Activated naive CD8-positive, alpha-beta T cell treated with anti-CD3 and anti-CD28 coated beads, Interleukin-2, amount 50 U/mL, for 24 hours (primary cell): ENCODE results near the gene CHTF8.

ENCODE experiments used
- ATAC-seq: fragments of 150-1000 bp; cut with Tn5 transposase; one replicate; pipeline ENCODE4 v1.10.0; 2021
- DNase-seq: peaks from one replicate; pipeline ENCODE4 v3.0.0; 2021
- H3K27ac Mint-ChIP-seq: one replicate; pipeline ENCODE4 v1.8.0; 2021; ENCODE audit warnings: mild to moderate bottlenecking, mixed read lengths
- H3K27me3 Mint-ChIP-seq: one replicate; pipeline ENCODE4 v1.8.0; 2021; ENCODE audit warnings: mixed read lengths
- H3K36me3 Mint-ChIP-seq: one replicate; pipeline ENCODE4 v1.8.0; 2021; ENCODE audit warnings: low read depth, mixed read lengths
- H3K4me1 Mint-ChIP-seq: one replicate; pipeline ENCODE4 v1.8.0; 2021; ENCODE audit warnings: mixed read lengths
- H3K4me3 Mint-ChIP-seq: one replicate; pipeline ENCODE4 v1.8.0; 2021; ENCODE audit warnings: mild to moderate bottlenecking, moderate library complexity, mixed read lengths
- H3K9me3 Mint-ChIP-seq: one replicate; pipeline ENCODE4 v1.8.0; 2021; ENCODE audit warnings: mixed read lengths

Gene CHTF8

GRCh38 chr16:69132424-69133252, at the start of gene CHTF8, which contains the start of gene UTP4:
Gene CHTF8 (minus strand): TSS chr16:69132588. CDS start chr16:69121458, 11,130 bp downstream.
Gene UTP4 (plus strand): TSS chr16:69132649. CDS start chr16:69133460, 811 bp downstream.
- DNase-seq (peak; percentile 90), ATAC-seq (peak; percentile 94)
- H3K36me3 Mint-ChIP-seq, result peaks cover 41% of the 10 kb centered on the region
- no peaks in the 10 kb centered on the region for H3K9me3 Mint-ChIP-seq
- no peaks in the 10 kb centered on the region for H3K27me3 Mint-ChIP-seq
- H3K4me3 Mint-ChIP-seq, result peak within 1 kb of the TSS; percentile 96
- peaks cover 61% of the 10 kb centered on the region for H3K4me1 Mint-ChIP-seq
- peak within 1 kb of the TSS; percentile 93 for H3K27ac Mint-ChIP-seq

- no peak for DNase-seq
- Mint-ChIP-seq H3K27ac (no peak overlapping the region), H3K27me3 (no peaks in the 10 kb centered on the region), H3K4me1 (peaks cover 41% of the 10 kb centered on the region), H3K9me3 (no peaks in the 10 kb centered on the region), H3K36me3 (peaks cover 7% of the 10 kb centered on the region), H3K4me3 (no peak overlapping the region)
- ATAC-seq, result no peak
These were observed 47.6 kb upstream of the CHTF8 start for GRCh38 chr16:69180011-69180338.

DNA sequence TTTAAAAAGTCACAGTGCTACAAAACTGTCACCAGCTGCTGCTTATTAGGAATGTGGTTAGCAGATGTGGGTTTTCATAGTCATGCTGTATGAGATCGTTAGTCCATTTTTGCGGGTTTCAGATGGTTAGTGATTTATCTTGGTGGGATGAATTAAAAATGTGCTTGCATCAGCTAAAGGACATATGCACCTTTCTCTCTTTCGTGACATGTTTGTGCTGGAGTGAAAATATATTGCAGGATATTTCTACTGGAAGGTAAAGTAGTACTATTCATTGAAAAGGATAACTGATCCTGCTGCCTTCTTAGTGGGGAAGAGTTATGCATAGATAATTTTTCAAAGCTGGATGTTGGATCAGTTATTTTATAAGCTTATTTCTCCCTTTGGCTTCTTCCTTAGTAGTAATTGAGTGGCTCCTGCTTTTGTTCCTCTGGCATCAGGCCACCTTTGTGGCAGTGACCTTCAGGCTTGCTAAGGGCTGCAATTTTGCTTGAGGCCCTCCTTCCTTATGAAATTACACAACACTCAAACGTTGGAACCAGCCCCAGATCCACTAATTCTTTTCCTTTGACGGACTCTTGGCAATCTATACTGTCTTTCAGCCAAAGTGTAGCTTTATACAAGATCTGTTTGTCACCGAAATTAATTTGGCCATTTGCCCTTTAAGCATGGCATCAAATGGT, 47.1 kb upstream of the CHTF8 start:
- Mint-ChIP-seq H3K27me3 (no peaks in the 10 kb centered on the region), H3K4me1 (peaks cover 36% of the 10 kb centered on the region), H3K36me3 (peaks cover 7% of the 10 kb centered on the region), H3K27ac (peak overlapping the region; percentile 17), H3K4me3 (no peak overlapping the region), H3K9me3 (no peaks in the 10 kb centered on the region)
- DNase-seq (no peak), ATAC-seq (peak; percentile 46)

DNA sequence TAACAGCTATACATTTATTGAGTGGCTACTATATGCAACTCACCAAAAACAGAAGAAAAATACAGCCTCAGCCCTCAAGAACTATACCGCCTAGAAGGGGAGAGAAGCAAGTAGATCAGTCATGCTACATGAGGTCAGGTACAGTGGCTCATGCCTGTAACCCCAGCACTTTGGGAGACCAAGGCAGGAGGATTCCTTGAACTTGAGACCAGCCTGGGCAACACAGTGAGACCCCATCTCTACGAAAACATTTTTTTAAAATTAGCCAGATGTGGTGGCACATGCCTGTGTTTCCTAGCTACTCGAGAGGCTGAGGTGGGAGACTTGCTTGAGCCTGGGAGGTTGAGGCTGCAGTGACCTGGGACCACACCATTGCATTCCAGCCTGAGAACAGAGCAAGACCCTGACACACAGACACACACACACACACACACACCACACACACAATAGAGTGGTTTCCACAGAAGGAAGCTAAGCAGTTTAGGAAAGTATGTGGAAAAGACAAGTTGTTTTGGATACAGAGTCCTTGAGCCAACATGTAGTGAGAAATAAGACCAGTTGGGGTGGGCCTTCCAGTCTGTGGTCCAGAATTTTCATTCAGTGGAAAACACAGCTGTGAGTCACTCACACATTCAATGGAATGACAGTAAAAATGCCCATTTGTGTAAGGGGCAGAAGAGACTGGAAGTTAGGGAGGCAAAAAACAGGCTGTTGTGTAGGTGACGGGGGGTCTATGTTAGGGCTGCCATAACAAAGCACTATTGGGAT, 43.8 kb upstream of the CHTF8 start:
- ATAC-seq, result no peak
- Mint-ChIP-seq H3K36me3 (peaks cover 8% of the 10 kb centered on the region), H3K9me3 (no peaks in the 10 kb centered on the region), H3K27me3 (no peaks in the 10 kb centered on the region), H3K4me1 (peaks cover 27% of the 10 kb centered on the region), H3K4me3 (no peak overlapping the region), H3K27ac (no peak overlapping the region)
- no peak for DNase-seq

- ATAC-seq (no peak), DNase-seq (no peak)
- Mint-ChIP-seq H3K9me3 (no peaks in the 10 kb centered on the region), H3K4me3 (no peak overlapping the region), H3K27me3 (no peaks in the 10 kb centered on the region), H3K36me3 (peaks cover 49% of the 10 kb centered on the region), H3K4me1 (peaks cover 49% of the 10 kb centered on the region), H3K27ac (no peak overlapping the region)
These were observed 39.1 kb upstream of the CHTF8 start for GRCh38 chr16:69171325-69172084.

GRCh38 chr16:69169607-69170352, 37.4 kb upstream of the CHTF8 start:
- Mint-ChIP-seq H3K4me3 (no peak overlapping the region), H3K9me3 (no peaks in the 10 kb centered on the region), H3K27me3 (no peaks in the 10 kb centered on the region), H3K36me3 (peaks cover 61% of the 10 kb centered on the region), H3K4me1 (peaks cover 62% of the 10 kb centered on the region), H3K27ac (no peak overlapping the region)
- DNase-seq, result no peak
- no peak for ATAC-seq

- DNase-seq (no peak), ATAC-seq (no peak)
- H3K36me3 Mint-ChIP-seq, result peaks cover 65% of the 10 kb centered on the region
- no peaks in the 10 kb centered on the region for H3K27me3 Mint-ChIP-seq
- no peak overlapping the region for H3K27ac Mint-ChIP-seq
- H3K9me3 Mint-ChIP-seq, result no peaks in the 10 kb centered on the region
- H3K4me1 Mint-ChIP-seq, result peaks cover 67% of the 10 kb centered on the region
- no peak overlapping the region for H3K4me3 Mint-ChIP-seq
These were observed 36.7 kb upstream of the CHTF8 start for GRCh38 chr16:69169051-69169450.

DNA sequence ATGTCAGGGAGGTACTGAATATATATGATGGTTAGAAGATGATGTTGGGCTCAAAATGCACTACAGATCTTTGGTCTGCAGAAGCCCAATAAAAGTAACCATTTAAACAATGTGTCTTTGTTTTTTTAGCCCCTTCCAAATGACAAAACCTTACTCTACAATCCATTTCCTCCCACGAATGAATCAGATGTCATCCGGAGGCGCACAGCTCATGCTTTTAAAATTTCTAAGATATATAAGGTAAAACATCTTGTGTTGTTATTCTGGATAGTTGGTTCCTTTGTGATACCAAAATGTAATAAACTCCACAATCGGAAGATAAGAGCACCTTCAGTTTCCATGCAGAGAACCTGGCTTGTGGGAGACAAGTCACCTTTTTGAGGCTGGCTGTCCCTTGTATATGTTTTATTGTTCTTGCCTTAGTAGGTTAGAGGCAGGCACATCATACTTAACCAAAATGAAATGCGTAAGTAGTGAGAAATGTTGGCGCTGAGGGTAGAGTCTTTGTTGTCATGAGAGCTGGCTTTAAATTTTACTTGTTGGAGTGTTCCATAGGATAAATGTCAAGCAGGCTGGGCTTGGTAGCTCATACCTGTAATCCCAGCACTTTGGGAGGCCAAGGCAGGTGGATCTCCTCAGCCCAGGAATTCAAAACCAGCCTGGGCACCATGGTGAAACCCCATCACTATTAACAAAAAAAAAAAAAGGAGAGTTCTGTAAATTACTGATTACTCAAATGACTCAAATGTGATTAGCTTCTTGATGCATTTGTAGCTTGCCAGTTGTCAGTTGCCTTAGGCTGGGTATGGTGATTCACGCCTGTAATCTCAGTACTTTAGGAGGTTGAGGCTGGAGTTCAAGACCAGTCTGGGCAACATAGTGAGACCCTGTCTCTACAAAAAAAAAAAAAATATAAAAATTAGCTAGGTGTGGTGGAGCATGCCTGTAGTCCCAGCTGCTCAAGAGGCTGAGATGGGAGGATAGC, 34.9 kb upstream of the CHTF8 start:
- no peak for DNase-seq

DNA sequence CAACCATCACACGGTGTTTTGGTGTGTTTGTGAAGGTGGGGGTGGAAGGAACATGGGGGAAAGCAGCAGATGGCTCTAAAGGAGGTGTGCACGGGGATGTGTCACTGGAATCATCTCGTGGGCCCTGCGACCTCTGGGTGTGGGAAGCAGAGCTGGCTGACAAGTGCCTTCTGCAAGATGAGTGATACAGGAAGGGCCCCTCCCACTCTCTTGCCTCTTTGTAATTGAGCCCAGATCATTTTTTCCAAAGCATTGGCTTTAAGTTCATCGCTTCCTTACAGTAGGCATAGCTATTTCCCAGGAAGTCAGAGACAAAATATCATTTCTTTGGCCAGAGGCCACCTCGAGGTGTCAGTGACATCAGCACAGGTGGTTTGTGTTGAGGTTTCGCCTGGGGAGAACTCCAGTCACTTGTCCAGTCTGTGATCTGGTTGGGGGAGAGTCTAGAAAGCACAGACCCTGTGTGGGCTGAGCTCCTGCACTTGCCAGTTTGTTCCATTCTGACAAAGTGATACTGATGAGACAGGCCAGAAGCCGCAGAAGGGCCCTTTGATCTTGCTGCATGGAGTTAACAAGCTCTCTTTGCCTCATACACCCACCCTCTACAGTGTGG, 33.9 kb upstream of the CHTF8 start:
- H3K4me3 Mint-ChIP-seq, result peak overlapping the region; percentile 30
- peaks cover 79% of the 10 kb centered on the region for H3K36me3 Mint-ChIP-seq

More for the DNA sequence above, 34.9 kb upstream of the CHTF8 start:
- Mint-ChIP-seq H3K9me3 (no peaks in the 10 kb centered on the region), H3K4me1 (peaks cover 72% of the 10 kb centered on the region), H3K4me3 (peak overlapping the region; percentile 30), H3K36me3 (peaks cover 78% of the 10 kb centered on the region), H3K27ac (peak overlapping the region; percentile 93), H3K27me3 (no peaks in the 10 kb centered on the region)
- no peak for ATAC-seq

GRCh38 chr16:69165584-69165983, 33.2 kb upstream of the CHTF8 start:
- Mint-ChIP-seq H3K4me3 (no peak overlapping the region), H3K4me1 (peaks cover 64% of the 10 kb centered on the region), H3K36me3 (peaks cover 81% of the 10 kb centered on the region), H3K27me3 (no peaks in the 10 kb centered on the region), H3K9me3 (no peaks in the 10 kb centered on the region), H3K27ac (peak overlapping the region; percentile 93)
- ATAC-seq (no peak), DNase-seq (no peak)

More for the DNA sequence above, 33.9 kb upstream of the CHTF8 start:
- H3K9me3 Mint-ChIP-seq, result no peaks in the 10 kb centered on the region
- peaks cover 70% of the 10 kb centered on the region for H3K4me1 Mint-ChIP-seq
- peak overlapping the region; percentile 93 for H3K27ac Mint-ChIP-seq
- DNase-seq (peak; percentile 73), ATAC-seq (peak; percentile 95)
- H3K27me3 Mint-ChIP-seq, result no peaks in the 10 kb centered on the region

DNA sequence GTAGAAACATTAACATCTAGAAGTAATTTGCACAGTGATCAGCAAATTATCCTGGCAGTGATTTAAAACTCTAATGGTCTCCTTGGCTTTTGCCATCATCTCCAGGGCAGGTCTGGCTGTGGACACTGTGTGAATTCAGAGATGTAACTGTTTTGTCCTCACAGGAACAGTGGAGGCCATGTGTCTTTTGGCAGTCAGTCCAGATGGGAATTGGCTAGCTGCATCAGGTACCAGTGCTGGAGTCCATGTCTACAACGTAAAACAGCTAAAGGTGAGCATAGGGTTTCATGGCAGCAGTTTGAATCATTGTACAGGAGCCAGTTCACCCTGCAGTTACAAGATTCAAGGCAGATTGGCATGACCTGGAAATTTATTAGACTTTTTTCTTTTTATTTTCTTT, 27.8 kb upstream of the CHTF8 start:
- DNase-seq, result no peak
- no peak for ATAC-seq
- Mint-ChIP-seq H3K36me3 (peaks cover 67% of the 10 kb centered on the region), H3K9me3 (no peaks in the 10 kb centered on the region), H3K4me3 (no peak overlapping the region), H3K27me3 (no peaks in the 10 kb centered on the region), H3K27ac (peak overlapping the region; percentile 12), H3K4me1 (peaks cover 42% of the 10 kb centered on the region)

GRCh38 chr16:69157196-69157595, 24.8 kb upstream of the CHTF8 start:
- peaks cover 67% of the 10 kb centered on the region for H3K36me3 Mint-ChIP-seq

More at GRCh38 chr16:69157196-69157595, 24.8 kb upstream of the CHTF8 start:
- peaks cover 21% of the 10 kb centered on the region for H3K4me1 Mint-ChIP-seq
- no peaks in the 10 kb centered on the region for H3K27me3 Mint-ChIP-seq
- peak overlapping the region; percentile 55 for H3K27ac Mint-ChIP-seq
- DNase-seq (no peak), ATAC-seq (no peak)
- H3K4me3 Mint-ChIP-seq, result no peak overlapping the region
- H3K9me3 Mint-ChIP-seq, result no peaks in the 10 kb centered on the region
